ENCODE measurements around the gene SELENON.

Gene SELENON

DNA sequence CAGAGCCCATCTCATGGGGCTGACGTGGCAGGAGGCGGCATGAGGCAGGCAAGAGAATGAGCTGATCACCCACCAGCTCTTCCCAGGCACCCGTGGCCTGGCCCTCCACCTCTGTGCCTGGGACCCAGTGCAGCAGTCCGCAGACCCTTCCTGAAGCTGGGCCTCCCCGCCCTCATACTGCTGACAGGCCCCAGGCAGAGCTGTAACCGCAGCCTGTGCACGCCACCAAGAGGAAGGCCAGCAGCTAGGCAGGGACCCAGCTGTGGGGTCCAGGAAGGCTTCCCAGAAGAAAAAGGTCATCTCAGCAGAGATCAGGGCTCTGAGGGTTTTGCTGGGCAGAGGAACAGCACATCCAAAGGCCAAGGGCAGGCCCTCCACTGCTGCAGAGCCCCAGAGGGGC lies 9.9 kb downstream of the SELENON start:
- DNase-seq (ENCODE audit: low read depth), result no peak

DNA sequence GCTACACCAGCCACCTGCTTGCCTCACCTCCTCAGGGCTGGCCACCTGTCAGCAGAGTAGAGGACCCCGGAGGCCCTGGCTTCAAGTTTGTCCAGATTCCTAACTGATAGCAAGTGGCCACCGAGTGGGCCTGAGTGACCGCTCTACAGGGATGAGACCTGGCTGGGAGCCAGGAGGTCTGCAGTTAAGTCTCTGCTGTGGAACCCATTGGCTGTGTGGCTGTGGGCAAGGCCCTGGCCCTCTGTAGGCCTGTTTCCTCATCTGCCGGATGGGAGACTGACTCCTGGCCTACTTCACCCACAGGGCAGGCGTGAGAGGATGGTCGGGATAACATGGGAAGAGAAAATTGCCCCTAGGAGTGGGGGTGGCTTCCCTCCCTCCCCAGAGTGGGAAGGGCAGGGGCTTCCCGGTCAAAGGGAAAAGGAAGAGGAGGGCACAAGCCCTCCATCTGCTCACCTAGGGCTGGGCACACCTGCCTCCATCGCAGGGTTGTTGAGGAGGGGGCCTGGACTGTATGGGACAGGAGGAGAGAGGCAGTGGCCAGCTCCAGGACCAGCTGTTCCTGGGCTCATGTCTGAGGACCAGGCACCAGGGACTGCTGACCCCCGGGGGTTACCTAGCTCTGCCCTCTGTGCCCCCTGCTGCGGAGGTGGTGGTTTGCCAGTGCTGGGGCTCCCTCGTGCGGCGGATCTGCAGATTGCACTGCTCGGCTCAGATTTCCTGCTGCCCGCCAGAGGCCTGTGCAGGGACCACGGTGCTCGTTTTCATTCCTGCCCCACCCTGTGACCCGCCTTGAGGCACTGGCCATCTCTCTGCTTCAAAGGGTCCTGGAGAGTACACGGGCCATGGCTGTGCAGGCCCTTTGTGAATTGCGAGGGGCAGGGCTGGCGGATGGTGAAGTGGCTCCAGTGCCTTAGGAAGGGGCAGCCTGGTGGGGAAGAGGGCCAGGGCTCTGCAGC lies 10.6 kb downstream of the SELENON start:
- peak; percentile 70 for DNase-seq (ENCODE audit: low read depth)

DNA sequence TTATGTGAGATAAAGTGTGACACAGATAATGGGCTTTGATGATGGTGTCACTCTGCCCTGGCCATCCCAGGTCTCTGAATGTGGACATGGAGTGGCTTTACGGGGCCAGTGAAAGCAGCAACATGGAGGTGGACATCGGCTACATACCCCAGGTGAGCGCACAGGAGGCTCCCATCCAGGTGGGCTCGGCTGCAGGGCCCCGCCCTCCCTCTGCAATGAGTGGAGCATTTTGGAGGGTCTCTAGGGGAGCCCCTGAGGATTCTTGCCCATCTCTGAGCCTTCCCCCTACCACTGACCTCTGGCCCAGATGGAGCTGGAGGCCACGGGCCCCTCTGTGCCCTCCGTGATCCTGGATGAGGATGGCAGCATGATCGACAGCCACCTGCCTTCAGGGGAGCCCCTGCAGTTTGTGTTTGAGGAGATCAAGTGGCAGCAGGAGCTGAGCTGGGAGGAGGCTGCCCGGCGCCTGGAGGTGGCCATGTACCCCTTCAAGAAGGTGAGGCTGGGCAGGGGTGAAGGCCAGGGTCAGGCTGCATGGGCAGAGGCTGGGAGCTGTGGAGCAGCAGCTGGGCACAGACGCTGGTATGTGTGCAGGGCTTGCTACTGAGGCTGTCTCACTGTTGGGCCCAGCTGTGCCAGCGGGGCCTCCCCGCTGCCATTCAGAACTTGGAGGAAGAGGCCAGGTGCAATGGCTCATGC lies 11.5 kb downstream of the SELENON start:
- no peak for DNase-seq (ENCODE audit: low read depth)

- DNase-seq (ENCODE audit: low read depth), result no peak
Observed at GRCh38 chr1:25813071-25813733, 13.2 kb downstream of the SELENON start.

GRCh38 chr1:25813734-25814471 lies 13.9 kb downstream of the SELENON start:
- no peak for DNase-seq (ENCODE audit: low read depth)

GRCh38 chr1:25814549-25815087 lies 14.6 kb downstream of the SELENON start:
- no peak for DNase-seq (ENCODE audit: low read depth)

DNA sequence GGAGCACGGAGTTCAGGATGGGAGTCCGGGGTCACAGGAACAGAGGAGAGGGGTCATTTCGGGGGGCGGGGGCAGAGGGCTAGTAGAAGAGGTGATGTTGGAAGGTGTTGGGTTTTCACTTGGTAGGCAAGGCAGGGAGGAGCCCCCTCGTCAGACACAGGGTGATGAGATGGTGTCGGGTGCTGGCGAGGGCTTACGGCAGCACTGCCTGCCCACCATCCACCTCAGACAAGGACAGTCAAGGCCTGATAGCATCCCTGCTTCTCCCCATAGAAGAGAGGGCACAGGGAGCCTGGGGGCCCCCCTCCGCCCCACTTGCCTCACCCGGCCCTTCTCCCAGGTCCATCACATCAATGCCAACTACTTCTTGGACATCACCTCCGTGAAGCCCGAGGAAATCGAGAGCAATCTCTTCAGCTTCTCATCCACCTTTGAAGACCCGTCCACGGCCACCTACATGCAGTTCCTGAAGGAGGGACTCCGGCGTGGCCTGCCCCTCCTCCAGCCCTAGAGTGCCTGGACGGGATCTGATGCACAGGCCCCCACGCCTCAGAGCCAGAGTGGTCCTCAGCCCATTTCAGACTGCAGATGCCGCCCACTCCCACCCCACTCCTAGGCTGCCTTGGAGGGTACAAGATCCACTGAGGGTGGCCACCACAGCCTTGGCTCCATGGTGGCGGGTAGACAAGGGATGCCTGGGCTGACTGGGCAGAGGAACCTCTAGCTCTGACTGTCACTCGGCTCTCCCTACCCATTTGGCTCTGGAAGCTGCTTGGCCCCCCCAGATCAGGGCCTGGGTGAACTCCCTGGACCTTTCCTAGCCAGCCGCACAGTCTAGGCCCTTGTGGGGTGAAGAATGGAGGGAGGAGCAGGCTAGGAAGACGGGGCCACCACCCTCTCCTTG lies 15.5 kb downstream of the SELENON start:
- no peak for DNase-seq (ENCODE audit: low read depth)

GRCh38 chr1:25816112-25816718 lies 16.2 kb downstream of the SELENON start:
- DNase-seq (ENCODE audit: low read depth), result no peak

- no peak for DNase-seq (ENCODE audit: low read depth)
Observed at GRCh38 chr1:25817840-25818501, 18.0 kb downstream of the SELENON start.

- DNase-seq (ENCODE audit: low read depth), result no peak
Observed at GRCh38 chr1:25818569-25818968, 18.6 kb downstream of the SELENON start.

GRCh38 chr1:25819491-25820246 lies 19.7 kb downstream of the SELENON start, which contains the start of gene MTFR1L:
MTFR1L (plus strand) TSS chr1:25819954; CDS start chr1:25823105, 3,151 bp downstream.
- peak; percentile 91 for DNase-seq (ENCODE audit: low read depth)

DNA sequence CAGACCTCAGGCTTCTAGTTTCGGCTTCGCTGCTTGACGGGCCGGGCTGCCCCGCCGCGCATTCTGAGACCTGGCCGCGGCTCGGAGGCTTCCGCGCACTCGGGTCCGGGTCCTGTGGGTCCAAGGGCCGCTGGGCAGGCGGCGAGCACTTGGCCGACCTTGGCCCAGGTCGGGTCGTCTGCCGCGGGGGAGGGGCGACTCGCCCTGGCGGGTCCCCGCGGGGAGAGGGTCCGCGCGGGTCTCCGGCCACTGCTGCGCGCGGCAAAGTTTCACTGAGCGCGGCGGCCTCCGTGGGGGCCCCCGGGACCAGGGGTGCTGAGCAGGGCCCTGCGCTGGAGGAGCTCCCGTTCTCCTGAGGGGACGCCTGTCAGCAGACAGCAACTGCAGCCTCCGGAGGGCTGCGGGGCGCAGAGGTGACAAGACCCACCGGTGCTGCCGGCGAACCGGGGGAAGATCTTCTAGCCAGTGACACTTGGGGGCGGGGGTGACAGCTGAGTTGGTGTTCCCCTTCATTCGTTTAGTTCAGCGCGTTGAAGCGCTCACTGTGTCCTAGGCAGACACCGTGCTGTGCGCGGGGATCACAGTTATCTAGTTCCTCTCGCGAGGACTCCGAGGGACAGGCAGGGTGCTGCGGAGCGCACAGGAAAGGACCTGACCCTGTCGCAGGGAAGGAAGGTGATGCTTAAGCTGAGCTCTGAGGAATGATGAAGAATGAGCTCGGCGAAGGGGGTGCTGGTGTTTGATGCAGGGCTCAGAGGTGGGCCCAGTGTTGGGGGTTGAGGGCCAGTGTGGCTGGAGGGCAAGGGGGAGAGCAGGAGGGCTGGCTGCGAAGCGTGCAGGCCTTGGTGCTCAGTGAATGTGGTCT lies 20.5 kb downstream of the SELENON start:
- peak; percentile 50 for DNase-seq (ENCODE audit: low read depth)

DNA sequence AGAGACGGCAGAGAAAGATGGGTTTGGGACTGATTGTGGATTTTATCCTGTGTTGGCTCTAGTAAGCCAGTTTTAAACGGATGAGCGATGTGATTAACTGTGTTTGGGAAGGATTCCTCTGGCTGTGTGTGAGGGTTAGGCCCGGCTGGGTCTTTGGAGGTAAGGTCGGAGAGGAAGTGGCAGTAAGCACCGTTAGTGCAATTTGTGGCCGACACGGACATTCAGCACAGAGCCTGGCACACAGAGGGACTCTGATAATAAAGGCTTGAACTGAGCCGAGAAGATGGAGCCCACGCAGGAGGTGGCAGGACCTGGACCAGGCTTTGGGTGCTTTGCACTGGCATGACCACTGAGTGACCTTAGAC lies 21.1 kb downstream of the SELENON start:
- no peak for DNase-seq (ENCODE audit: low read depth)

DNA sequence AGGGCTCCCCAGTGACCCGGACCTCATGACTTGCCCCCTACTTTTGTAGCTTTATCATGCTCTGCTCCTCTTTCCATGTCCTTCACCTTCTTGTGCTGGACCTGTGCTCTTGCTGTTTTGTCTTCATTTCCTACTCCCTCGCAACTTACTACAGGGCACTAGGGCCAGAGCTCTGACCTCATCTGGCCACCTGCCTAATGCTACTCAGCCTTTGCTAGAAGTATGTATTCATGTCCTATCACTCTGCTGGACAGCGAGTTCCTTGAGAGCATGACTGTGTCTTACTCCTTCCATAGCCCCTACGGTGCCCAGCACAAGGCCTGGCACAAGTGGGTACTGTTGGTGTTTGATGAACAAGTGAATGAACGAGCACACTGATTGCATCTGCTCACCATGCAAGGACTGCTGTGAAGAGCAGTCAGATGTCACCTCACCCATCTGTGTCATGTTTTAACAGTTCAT lies 21.7 kb downstream of the SELENON start:
- no peak for DNase-seq (ENCODE audit: low read depth)

DNA sequence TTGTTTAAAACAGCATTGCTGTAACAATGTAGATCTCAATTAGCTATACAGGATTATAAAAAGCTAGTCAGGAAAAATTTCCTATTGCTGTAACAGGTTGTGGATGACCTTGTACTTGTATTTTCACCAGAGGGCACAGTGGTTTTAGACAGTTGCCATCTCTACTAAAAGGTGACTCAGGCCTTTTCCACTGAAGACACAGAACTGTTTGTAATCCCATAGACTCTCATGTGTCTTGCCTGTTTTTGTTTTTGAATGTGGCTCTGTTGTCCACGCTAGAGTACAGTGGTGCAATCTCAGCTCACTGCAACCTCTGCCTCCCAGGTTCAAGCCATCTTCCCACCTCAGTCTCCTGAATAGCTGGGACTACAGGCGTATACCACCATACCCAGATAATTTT lies 25.6 kb downstream of the SELENON start:
- DNase-seq (ENCODE audit: low read depth), result no peak

GRCh38 chr1:25826571-25826970 lies 26.6 kb downstream of the SELENON start:
- no peak for DNase-seq (ENCODE audit: low read depth)

- no peak for DNase-seq (ENCODE audit: low read depth)
Observed at GRCh38 chr1:25828491-25828890, 28.5 kb downstream of the SELENON start.

DNA sequence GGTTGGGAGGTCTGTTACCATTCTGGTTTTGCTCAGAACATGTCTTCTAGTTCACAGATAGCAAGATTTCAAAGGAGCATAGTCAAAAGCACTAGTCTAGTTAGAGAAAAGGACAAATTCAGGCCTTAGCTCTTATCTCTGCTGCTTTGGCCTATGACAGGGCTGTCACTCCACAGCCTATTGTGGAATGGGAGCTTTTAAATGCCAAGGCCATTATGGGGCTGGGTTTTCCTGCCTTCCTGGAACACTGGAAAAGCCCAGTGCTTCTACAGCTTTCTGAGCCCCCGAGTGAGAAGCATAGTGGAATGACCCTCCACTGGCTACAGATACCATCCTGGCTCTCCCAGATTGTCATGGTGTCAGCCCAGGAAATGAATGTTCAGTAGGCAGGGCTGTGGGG lies 29.1 kb downstream of the SELENON start:
- no peak for DNase-seq (ENCODE audit: low read depth)
